Midbrain (tissue), 1 donor: ENCODE results near the gene ZFP3.
"Not testable (repeated sequence)": the region's sequence is repeated elsewhere in the genome, so short reads cannot be mapped to it uniquely, and the experiment has no call there.

Source experiments
- DNase-seq: peaks from one replicate; lab custom pipeline; 2025; lab: John Stamatoyannopoulos, UW

Gene ZFP3

DNA sequence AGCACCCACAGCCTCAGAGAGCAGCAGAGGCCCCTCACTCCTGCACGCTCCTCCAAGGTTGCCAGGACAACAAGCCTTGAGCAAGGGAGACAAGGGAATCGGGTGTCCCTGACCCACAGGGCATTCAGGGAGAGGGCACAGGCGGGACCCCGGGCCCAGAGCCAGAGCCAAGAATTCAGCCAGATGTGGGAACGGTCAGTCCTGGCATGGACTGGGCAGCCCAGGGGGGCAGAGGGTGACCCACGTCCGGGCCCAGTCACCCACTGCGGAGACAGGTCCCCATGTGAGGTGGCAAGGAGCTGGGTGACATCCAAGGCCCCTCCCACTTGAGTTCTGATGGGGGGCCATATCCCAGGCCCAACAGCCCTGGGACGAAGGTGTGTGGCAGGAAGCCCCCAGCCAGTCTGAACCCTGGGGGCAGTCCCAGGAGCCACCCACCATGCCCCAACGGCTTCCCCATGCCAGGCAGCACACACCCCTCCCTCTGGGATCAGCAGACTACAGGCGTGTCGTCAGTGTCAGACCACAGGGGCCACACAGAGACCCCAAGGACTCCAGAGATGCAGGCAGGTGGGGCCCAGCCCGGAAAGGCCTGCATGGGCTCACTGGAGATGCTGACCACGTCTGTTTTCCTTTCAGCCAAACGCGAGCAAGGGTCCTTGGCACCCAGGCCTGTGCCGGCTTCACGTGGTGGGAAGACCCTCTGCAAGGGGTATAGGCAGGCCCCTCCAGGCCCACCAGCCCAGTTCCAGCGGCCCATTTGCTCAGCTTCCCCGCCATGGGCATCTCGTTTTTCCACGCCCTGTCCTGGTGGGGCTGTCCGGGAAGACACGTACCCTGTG is 60.6 kb downstream of the ZFP3 start:
- DNase-seq, result no peak

DNA sequence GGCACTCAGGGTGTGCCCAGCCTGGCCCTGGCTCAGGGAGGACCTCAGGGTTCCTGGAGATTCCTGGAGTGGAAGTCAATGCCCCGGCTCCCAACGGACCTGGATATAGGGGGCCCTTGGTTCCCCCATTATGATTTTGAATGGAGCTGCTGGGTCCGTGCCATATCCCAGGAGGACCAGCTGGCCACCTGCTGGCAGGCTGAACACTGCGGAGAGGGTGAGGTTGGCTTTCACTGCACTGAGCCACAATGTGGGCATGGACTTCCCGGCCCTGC is 61.1 kb downstream of the ZFP3 start:
- no peak for DNase-seq

DNA sequence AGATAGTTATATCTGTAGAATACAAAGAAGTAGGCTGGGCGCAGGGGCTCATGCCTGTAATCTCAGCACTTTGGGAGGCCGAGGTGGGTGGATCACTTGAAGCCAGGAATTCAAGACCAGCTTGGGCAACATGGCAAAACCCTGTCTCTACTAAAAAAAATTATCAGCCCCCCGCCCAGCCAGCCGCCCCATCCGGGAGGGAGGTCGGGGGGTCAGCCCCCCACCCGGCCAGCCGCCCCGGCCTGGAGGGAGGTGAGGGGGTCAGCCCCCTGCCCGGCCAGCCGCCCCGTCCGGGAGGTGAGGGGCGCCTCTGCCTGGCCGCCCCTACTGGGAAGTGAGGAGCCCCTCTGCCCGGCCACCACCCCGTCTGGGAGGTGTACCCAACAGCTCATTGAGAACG is 64.6 kb downstream of the ZFP3 start:
- DNase-seq, result not testable (repeated sequence)
